IPS-20b (cell line): Measurements from ENCODE around the gene OSER1.
"Not testable (repeated sequence)": the region's sequence is repeated elsewhere in the genome, so short reads cannot be mapped to it uniquely, and the experiment has no call there.

Source experiments
- H3K27ac ChIP-seq: one replicate; pipeline ENCODE4 v1.5.1; 2013; ENCODE audit warnings: low read length
- H3K27me3 ChIP-seq: 2 replicates; pipeline ENCODE4 v1.6.1; 2013; ENCODE audit warnings: mild to moderate bottlenecking, low read length, inconsistent platforms; ENCODE audit not compliant: insufficient read depth
- H3K36me3 ChIP-seq: 2 replicates; pipeline ENCODE4 v1.6.1; 2013; ENCODE audit warnings: low read depth, mild to moderate bottlenecking, inconsistent platforms, low read length, moderate library complexity; ENCODE audit not compliant: insufficient read depth
- H3K4me1 ChIP-seq: 2 replicates; pipeline ENCODE4 v1.6.1; 2013; ENCODE audit warnings: mild to moderate bottlenecking, control low read depth, inconsistent platforms, low read length, moderate library complexity; ENCODE audit not compliant: insufficient read depth
- H3K4me3 ChIP-seq: 2 replicates; pipeline ENCODE4 v1.5.1; 2013; ENCODE audit warnings: mild to moderate bottlenecking, low read length, inconsistent platforms
- H3K9ac ChIP-seq: 2 replicates; pipeline ENCODE4 v1.6.1; 2013; ENCODE audit warnings: low read depth, mild to moderate bottlenecking, inconsistent platforms, low read length, moderate library complexity
- H3K9me3 ChIP-seq: 2 replicates; pipeline ENCODE4 v1.6.1; 2013; ENCODE audit warnings: mild to moderate bottlenecking, low read depth, low read length, inconsistent platforms; ENCODE audit not compliant: insufficient read depth

OSER1 gene

GRCh38 chr20:44241796-44242195 is 31.2 kb upstream of the OSER1 start:
- Histone ChIP-seq H3K4me1 (no peaks in the 10 kb centered on the region), H3K27me3 (peaks cover 7% of the 10 kb centered on the region; the same call in 1 of the 2 replicates), H3K4me3 (no peak overlapping the region), H3K27ac (no peak overlapping the region), H3K9ac (no peak overlapping the region), H3K9me3 (no peaks in the 10 kb centered on the region), H3K36me3 (no peaks in the 10 kb centered on the region)

- H3K27me3 ChIP-seq, H3K9ac ChIP-seq, H3K27ac ChIP-seq, H3K4me1 ChIP-seq, H3K4me3 ChIP-seq, H3K9me3 ChIP-seq, H3K36me3 ChIP-seq: not testable (repeated sequence)
Measured at GRCh38 chr20:44236840-44237239, 26.3 kb upstream of the OSER1 start.

DNA sequence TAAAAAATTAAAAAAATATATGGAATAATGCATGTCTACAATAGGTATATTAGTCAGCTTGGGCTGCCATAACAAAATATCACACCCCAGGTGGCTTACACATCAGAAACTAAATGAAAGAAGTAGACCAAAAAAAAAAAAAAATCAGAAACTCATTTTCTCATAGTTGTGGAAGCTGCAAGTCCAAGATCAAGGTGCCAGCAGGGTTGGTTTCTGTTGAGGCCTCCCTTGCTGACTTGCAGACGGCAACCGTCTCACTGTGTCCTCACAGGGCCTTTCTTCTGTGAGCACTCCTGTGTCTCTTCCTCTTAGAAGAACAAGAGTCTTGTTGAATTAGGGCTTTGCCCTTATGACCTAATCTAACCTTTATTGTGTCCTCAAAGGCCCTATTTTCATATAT is 25.1 kb upstream of the OSER1 start:
- no peak overlapping the region for H3K9ac ChIP-seq
- H3K4me3 ChIP-seq, result no peak overlapping the region
- H3K9me3 ChIP-seq, result no peaks in the 10 kb centered on the region
- no peak overlapping the region for H3K27ac ChIP-seq
- peaks cover 6% of the 10 kb centered on the region; the same call in 1 of the 2 replicates for H3K4me1 ChIP-seq
- H3K36me3 ChIP-seq, result no peaks in the 10 kb centered on the region
- H3K27me3 ChIP-seq, result no peaks in the 10 kb centered on the region

DNA sequence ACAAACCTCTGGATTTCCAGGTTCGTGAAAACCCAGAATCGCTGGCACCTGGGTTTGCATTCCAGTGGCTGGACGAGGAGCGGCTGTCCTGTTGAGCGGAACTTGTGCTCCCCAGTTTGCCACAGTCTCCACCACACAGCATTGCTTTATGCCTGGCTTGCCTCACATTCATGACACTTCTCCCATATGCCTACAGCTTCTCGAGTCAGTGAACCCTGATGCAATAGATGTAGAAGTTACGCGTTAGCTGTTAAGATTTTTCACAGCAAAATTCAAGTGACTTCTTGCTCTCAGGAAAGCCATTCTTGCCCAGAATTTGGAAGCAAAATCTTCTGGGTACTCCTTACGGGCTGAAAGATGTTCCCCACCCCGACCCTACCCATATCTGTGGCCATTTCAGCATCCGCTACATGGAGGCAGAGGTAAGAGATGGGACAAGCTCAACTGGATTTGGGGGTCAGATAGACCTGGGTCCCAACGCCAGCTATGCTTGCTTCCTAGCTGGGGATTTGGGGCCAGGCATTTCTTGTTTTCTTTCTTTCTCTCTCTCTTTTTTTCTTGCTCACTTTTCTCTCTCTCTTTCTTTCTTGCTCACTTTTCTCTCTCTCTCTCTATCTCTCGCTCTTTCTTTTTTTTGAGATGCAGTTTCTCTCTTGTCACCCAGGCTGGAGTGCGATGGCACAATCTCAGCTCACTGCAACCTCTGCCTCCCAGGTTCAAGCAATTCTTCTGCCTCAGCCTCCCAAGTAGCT is 24.2 kb upstream of the OSER1 start:
- Histone ChIP-seq H3K4me1 (peaks cover 6% of the 10 kb centered on the region; the same call in 1 of the 2 replicates), H3K4me3 (no peak overlapping the region), H3K9me3 (no peaks in the 10 kb centered on the region), H3K27me3 (no peaks in the 10 kb centered on the region), H3K9ac (no peak overlapping the region), H3K27ac (no peak overlapping the region), H3K36me3 (no peaks in the 10 kb centered on the region)

DNA sequence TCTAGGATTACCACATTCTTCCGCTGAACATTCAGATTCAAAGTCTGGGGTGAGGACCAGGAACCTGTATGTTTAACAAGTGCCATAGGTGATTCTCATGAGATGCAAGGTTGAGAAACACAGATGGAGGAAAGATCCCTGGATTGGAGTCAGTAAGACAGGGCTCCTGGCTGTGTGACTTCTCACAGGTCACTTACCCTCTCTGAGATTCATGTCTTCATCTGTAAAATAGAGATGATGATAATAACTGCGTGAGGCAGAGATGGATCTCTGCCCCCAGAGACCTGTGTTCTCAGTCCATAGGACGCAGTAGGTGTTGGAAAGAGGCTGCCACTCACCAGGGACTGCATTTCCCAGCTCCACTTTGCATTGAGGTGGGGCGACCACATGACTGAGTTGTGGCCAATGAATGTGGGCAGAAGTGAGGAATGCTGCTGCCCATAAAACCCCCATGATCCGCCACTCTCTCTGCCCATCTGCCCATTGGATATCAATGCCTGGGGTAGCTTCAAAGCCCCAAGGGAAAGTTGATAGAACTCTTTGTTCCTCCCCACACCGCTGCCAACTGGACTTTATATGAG is 23.0 kb upstream of the OSER1 start:
- no peak overlapping the region for H3K27ac ChIP-seq
- no peaks in the 10 kb centered on the region for H3K9me3 ChIP-seq
- no peaks in the 10 kb centered on the region for H3K36me3 ChIP-seq
- H3K4me3 ChIP-seq, result no peak overlapping the region
- H3K4me1 ChIP-seq, result peaks cover 6% of the 10 kb centered on the region; the same call in 1 of the 2 replicates
- H3K9ac ChIP-seq, result no peak overlapping the region
- no peaks in the 10 kb centered on the region for H3K27me3 ChIP-seq

DNA sequence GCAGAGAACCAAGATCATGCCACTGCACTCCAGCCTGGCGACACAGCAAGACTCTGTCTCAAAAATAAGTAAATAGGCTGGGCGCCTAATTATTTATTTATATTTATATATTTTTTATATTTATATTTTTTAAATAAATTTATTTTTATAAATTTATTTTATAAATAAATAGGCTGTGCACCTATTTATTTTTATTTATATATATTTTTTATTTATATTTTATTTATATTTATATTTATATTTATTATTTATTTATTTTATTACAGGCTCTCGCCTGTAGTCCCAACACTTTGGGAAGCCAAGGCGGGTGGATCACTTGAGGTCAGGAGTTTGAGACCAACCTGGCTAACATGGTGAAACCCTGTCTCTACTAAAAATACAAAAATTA is 21.9 kb upstream of the OSER1 start:
- not testable (repeated sequence) for H3K4me1 ChIP-seq, H3K27me3 ChIP-seq, H3K4me3 ChIP-seq, H3K36me3 ChIP-seq, H3K27ac ChIP-seq, H3K9ac ChIP-seq, H3K9me3 ChIP-seq

DNA sequence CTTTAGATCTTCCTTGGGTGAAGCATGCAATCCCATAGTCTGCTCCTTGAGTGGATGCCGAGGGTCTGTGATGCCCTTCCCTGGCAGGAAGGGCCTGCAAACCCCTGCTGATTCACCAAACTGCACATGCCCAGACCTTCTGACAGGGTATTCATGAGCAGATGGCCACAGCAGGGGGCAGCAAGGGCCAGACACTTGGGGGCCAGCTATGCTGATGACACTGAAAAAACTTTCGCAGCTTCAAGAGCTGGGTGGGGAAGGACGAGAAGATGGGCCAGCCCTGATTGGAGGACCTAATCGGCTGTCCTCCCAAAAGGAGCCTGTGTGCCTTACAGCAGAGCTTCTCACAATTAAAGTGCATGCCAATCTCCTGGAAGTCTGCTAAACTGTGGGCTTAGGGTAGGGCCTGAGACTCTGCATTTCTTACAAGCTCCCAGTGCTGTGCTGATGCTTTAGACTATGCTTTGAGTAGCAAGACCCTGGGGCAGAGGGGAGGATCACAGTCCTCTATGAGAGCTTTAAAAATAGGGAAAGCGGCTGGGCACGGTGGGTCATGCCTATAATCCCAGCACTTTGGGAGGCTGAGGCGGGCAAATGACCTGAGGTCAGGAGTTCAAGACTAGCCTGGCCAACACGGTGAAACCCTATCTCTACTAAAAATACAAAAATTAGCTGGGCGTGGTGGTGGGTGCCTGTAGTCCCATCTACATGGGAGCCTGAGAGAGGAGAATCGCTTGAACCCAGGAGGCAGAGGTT is 21.3 kb upstream of the OSER1 start:
- Histone ChIP-seq H3K27ac (no peak overlapping the region), H3K36me3 (no peaks in the 10 kb centered on the region), H3K9ac (no peak overlapping the region), H3K9me3 (no peaks in the 10 kb centered on the region), H3K4me1 (peaks cover 6% of the 10 kb centered on the region; the same call in 1 of the 2 replicates), H3K27me3 (no peaks in the 10 kb centered on the region), H3K4me3 (no peak overlapping the region)

DNA sequence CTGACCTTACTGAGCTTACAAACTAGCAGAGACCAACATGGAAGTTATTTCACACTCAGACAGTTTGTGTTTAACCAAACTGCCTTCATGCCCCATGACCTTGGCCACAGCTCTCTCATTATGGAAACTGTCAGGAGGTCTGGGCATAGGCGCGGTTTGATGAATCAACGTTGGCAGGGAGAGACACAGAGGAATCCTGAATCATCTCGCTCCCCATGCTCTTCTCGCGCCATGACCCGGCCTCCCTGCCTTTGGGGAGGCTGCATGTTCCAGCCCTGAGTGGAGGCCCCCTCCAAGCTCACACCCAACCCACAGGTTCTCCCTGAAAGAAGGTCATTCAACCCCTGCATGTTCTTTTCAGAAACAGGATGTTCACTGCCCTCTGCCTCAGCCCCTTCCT is 20.6 kb upstream of the OSER1 start:
- no peaks in the 10 kb centered on the region for H3K36me3 ChIP-seq
- H3K4me1 ChIP-seq, result peaks cover 6% of the 10 kb centered on the region; the same call in 1 of the 2 replicates
- H3K9me3 ChIP-seq, result no peaks in the 10 kb centered on the region
- H3K9ac ChIP-seq, result no peak overlapping the region
- H3K27ac ChIP-seq, result no peak overlapping the region
- H3K4me3 ChIP-seq, result no peak overlapping the region
- H3K27me3 ChIP-seq, result no peaks in the 10 kb centered on the region

GRCh38 chr20:44228465-44229258 is 18.1 kb upstream of the OSER1 start:
- H3K27ac ChIP-seq, result no peak overlapping the region
- H3K4me1 ChIP-seq, result peaks cover 6% of the 10 kb centered on the region; the same call in 1 of the 2 replicates
- H3K36me3 ChIP-seq, result no peaks in the 10 kb centered on the region
- H3K4me3 ChIP-seq, result no peak overlapping the region
- no peak overlapping the region for H3K9ac ChIP-seq
- no peaks in the 10 kb centered on the region for H3K27me3 ChIP-seq
- H3K9me3 ChIP-seq, result no peaks in the 10 kb centered on the region

DNA sequence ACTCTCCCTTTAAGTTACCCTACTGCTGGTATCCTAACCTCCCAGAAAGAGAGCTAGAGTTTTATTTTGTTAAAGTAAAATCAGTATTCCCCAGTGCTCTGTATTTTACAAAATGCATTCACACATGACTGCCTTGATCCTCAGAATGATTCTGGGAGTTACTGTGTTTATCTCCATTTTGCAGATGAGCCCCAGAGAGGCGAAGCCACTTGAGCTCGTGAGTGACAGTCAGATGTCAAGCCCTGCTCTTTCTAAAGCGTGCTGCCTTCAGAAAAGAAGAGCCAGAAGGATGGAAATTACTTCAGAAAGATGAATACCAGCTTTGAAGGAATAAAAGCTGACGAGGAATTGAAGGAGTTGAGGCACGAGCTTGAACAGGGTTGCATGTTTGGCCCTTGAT is 14.1 kb upstream of the OSER1 start:
- H3K9ac ChIP-seq, result no peak overlapping the region
- H3K4me3 ChIP-seq, result no peak overlapping the region
- H3K27ac ChIP-seq, result no peak overlapping the region
- no peaks in the 10 kb centered on the region for H3K9me3 ChIP-seq
- H3K27me3 ChIP-seq, result no peaks in the 10 kb centered on the region
- H3K4me1 ChIP-seq, result no peaks in the 10 kb centered on the region
- H3K36me3 ChIP-seq, result no peaks in the 10 kb centered on the region

DNA sequence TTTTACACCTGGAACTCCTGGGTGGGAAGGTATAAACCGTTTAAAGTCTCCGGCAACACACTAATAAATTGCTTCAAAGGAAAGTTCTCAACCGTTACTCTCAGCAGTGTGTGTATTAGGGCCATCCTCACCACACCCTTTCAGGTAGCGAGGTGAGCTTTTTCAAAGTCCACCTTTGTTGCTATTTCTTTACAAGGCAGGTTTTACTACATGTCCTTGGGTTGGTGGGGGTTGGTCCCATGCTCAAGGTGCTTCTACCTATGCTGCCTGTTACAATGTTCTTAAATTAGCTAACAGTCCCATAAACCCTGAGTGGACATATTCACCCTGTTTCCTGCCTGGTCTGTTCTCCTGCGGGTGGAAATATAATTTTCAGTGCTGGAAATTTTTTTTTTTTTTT is 13.2 kb upstream of the OSER1 start:
- no peaks in the 10 kb centered on the region for H3K36me3 ChIP-seq
- H3K9me3 ChIP-seq, result no peaks in the 10 kb centered on the region
- H3K27ac ChIP-seq, result no peak overlapping the region

More for the DNA sequence above, 13.2 kb upstream of the OSER1 start:
- Histone ChIP-seq H3K9ac (no peak overlapping the region), H3K4me1 (no peaks in the 10 kb centered on the region), H3K27me3 (no peaks in the 10 kb centered on the region), H3K4me3 (no peak overlapping the region)
